ENCODE measurements around the gene ERICH2.

The ERICH2 gene

DNA sequence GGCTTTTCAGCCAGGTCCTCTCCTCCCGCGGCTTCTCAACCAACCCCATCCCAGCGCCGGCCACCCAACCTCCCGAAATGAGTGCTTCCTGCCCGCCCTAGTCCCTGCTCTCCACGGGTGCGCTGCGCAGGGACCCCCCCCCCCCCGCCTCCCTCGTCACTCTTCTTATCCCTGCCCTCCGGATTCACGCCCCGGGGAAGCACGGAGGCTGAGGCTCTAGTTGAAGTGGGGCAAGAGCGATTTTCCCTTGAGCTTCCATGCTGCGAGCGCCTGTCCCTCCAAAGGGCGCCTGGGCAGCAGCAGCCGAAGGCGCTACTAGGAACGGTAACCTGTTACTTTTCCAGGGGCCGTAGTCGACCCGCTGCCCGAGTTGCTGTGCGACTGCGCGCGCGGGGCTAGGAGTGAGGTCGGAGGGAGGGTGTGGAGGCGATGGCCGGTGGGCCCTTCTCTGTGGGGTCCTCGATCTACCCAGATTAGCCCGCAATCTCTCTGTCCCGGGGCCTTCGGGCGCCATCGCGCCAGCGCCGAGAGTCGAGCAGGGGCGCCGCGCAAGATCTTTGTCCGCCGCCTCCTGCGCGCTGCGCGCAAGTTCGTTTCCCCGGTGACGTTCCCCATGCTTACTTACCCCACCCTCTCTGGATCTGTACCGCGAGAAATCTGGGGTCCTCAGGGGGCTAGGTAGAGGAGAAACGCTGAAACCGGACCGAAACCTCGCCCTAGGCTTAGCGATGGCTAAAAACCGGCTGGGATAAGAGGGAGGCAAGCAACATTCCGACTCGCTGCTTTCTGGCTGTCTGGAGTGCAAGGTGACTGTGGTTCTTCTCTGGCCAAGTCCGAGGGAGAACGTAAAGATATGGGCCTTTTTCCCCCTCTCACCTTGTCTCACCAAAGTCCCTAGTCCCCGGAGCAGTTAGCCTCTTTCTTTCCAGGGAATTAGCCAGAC is 47.2 kb downstream of the ERICH2 start:
- Histone ChIP-seq H3K4me1 (ENCODE audit: insufficient read depth, insufficient read length) (peaks cover 4% of the 10 kb centered on the region), H3K4me3 (ENCODE audit: insufficient read length, low read depth) (peak overlapping the region; percentile 83), H3K9ac (ENCODE audit: insufficient read length, low read depth) (peak overlapping the region; percentile 91), H3K27me3 (ENCODE audit: insufficient read depth, insufficient read length) (peaks cover 26% of the 10 kb centered on the region), H3K9me3 (ENCODE audit: insufficient read depth, low read length) (peaks cover 6% of the 10 kb centered on the region; the same call in 1 of the 2 replicates), H3K36me3 (ENCODE audit: insufficient read depth, insufficient read length, low read length) (peaks cover 29% of the 10 kb centered on the region)
- no peak for DNase-seq (ENCODE audit: low read depth, low spot score)
- TF ChIP-seq SUZ12 (IDR thresholded peaks at IDR 0.05; ENCODE audit: extremely low read depth, insufficient read depth, insufficient read length) (no peak), ZNF274 (IDR thresholded peaks at IDR 0.05; ENCODE audit: low read depth, low read length) (no peak), YY1 (IDR thresholded peaks at IDR 0.05; ENCODE audit: insufficient read depth, insufficient read length) (no peak)

DNA sequence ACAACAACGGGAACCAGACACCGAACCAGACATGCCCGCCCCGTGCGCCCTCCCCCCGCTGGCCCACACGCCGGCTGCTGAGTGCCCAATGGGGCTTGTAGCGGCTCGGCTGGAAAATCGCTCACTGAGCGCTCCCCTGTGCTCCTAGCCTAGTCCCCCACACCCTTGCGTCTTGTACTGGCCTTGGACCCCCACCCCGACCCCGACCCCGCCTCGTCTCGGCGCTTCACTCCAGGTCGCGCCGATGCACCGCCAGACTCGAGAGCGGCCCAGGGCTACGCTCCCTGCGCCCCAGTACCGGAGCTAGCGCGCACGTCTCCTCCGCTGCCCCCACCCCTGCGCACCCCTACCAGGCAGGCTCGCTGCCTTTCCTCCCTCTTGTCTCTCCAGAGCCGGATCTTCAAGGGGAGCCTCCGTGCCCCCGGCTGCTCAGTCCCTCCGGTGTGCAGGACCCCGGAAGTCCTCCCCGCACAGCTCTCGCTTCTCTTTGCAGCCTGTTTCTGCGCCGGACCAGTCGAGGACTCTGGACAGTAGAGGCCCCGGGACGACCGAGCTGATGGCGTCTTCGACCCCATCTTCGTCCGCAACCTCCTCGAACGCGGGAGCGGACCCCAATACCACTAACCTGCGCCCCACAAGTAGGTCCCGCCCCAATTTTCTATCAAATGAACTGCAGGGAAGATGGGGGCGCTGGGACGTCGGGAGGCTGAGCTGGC is 48.0 kb downstream of the ERICH2 start:
- H3K9ac ChIP-seq (ENCODE audit: insufficient read length, low read depth), result peak overlapping the region; percentile 91
- TF ChIP-seq SUZ12 (IDR thresholded peaks at IDR 0.05; ENCODE audit: extremely low read depth, insufficient read depth, insufficient read length), result no peak
- no peak for TF ChIP-seq ZNF274 (IDR thresholded peaks at IDR 0.05; ENCODE audit: low read depth, low read length)
- no peak for TF ChIP-seq YY1 (IDR thresholded peaks at IDR 0.05; ENCODE audit: insufficient read depth, insufficient read length)
- peaks cover 8% of the 10 kb centered on the region for H3K4me1 ChIP-seq (ENCODE audit: insufficient read depth, insufficient read length)
- peaks cover 6% of the 10 kb centered on the region; the same call in 1 of the 2 replicates for H3K9me3 ChIP-seq (ENCODE audit: insufficient read depth, low read length)
- H3K36me3 ChIP-seq (ENCODE audit: insufficient read depth, insufficient read length, low read length), result peaks cover 33% of the 10 kb centered on the region
- H3K4me3 ChIP-seq (ENCODE audit: insufficient read length, low read depth), result peak overlapping the region; percentile 83
- peaks cover 29% of the 10 kb centered on the region for H3K27me3 ChIP-seq (ENCODE audit: insufficient read depth, insufficient read length)
- no peak for DNase-seq (ENCODE audit: low read depth, low spot score)

GRCh38 chr2:170818752-170819470 is 48.7 kb downstream of the ERICH2 start:
- Histone ChIP-seq H3K9ac (ENCODE audit: insufficient read length, low read depth) (peak overlapping the region; percentile 90), H3K27me3 (ENCODE audit: insufficient read depth, insufficient read length) (peaks cover 29% of the 10 kb centered on the region), H3K4me3 (ENCODE audit: insufficient read length, low read depth) (peak overlapping the region; percentile 83), H3K9me3 (ENCODE audit: insufficient read depth, low read length) (peaks cover 6% of the 10 kb centered on the region; the same call in 1 of the 2 replicates), H3K4me1 (ENCODE audit: insufficient read depth, insufficient read length) (peaks cover 8% of the 10 kb centered on the region), H3K36me3 (ENCODE audit: insufficient read depth, insufficient read length, low read length) (peaks cover 35% of the 10 kb centered on the region)
- no peak for TF ChIP-seq YY1 (IDR thresholded peaks at IDR 0.05; ENCODE audit: insufficient read depth, insufficient read length)
- no peak for TF ChIP-seq SUZ12 (IDR thresholded peaks at IDR 0.05; ENCODE audit: extremely low read depth, insufficient read depth, insufficient read length)
- TF ChIP-seq ZNF274 (IDR thresholded peaks at IDR 0.05; ENCODE audit: low read depth, low read length), result no peak
- DNase-seq (ENCODE audit: low read depth, low spot score), result no peak

DNA sequence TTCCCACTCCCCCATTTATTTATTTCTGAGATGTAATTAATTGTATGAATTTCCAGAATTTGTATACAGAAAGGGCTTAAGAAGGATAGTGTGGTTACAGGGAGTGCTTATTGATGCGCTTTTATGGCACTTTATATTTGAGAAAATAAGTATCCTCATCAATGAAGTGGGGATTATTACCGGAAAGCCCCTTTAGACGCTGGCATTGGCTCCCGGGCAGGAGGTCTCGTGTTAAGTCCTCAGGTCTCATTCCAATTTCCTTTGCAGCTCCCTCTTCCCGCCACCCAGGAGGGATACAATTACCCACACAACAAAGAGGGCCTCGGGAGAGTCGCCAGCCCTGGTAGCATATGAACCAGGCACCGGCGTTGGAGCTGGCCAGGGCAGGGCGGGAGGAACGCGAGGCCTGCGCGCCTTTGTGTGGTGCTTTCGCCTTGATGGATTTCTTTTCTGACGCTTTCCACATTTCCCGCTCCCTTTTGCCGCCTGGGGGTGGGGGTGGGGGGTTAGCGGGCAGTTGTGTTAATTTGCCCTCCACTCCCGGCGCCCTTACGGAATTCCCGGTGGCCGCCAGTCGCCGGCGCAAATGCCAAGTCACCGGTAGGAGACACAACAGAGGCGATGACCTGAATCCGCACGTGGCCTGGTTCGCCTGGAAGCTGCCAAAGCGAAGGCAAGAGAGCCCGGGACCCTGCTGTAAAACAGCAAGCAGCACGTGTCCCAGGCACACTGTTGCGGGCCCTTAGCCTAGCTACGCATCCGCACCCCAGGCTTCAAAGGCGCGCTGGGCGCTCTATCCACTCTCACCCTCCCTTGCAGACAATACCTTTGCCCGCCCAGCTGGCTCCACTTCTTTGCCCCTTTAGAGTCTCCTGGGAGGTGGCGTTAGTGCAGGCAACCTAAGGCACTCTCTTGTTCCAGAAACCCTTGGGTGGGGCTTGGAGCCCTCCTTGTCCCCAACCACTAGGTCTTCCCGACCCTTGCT is 49.8 kb downstream of the ERICH2 start:
- Histone ChIP-seq H3K27me3 (ENCODE audit: insufficient read depth, insufficient read length) (peaks cover 29% of the 10 kb centered on the region), H3K36me3 (ENCODE audit: insufficient read depth, insufficient read length, low read length) (peaks cover 44% of the 10 kb centered on the region), H3K4me1 (ENCODE audit: insufficient read depth, insufficient read length) (peaks cover 8% of the 10 kb centered on the region), H3K9ac (ENCODE audit: insufficient read length, low read depth) (no peak overlapping the region), H3K9me3 (ENCODE audit: insufficient read depth, low read length) (peaks cover 1% of the 10 kb centered on the region; the same call in 1 of the 2 replicates), H3K4me3 (ENCODE audit: insufficient read length, low read depth) (no peak overlapping the region)
- TF ChIP-seq SUZ12 (IDR thresholded peaks at IDR 0.05; ENCODE audit: extremely low read depth, insufficient read depth, insufficient read length) (no peak), ZNF274 (IDR thresholded peaks at IDR 0.05; ENCODE audit: low read depth, low read length) (no peak), YY1 (IDR thresholded peaks at IDR 0.05; ENCODE audit: insufficient read depth, insufficient read length) (no peak)
- DNase-seq (ENCODE audit: low read depth, low spot score), result no peak

DNA sequence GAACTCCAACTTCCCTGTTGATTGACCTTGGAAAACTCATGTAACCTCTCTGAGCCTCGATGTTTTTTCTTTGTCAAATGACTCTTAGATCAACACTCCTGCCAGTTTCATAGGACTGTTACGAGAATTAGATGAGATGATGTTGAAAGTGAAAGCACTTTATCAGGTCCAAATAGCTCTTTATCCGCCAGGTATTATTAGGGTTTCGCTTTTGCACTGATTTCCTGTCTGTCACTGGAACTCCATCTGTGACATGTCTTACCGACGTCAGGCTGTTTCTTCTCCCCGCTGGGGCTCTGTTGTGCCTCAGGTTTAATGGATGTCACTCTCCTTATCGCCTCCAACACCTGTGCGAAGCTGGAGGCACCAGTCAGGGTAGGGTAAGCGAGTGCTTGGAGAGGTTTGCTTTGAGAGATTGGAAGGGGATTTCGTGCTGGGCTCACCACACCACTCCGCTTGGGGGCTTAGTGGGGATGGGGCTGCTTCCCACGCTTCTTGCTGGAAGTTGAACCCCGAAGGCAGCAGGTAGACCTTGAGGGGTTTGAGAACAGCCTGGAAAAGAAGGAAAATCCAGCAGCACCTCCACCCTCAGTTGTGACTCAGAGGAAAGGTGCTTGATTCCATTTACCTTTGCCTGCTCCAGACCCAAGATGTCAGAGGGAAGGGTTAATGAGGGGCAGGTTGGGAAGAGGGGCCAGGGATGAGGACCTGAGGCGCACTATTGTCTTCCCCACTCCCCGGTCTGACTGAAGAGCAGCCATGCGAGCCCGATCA is 50.8 kb downstream of the ERICH2 start:
- Histone ChIP-seq H3K4me1 (ENCODE audit: insufficient read depth, insufficient read length) (peaks cover 8% of the 10 kb centered on the region), H3K36me3 (ENCODE audit: insufficient read depth, insufficient read length, low read length) (peaks cover 53% of the 10 kb centered on the region), H3K27me3 (ENCODE audit: insufficient read depth, insufficient read length) (peaks cover 29% of the 10 kb centered on the region), H3K9ac (ENCODE audit: insufficient read length, low read depth) (no peak overlapping the region), H3K9me3 (ENCODE audit: insufficient read depth, low read length) (no peaks in the 10 kb centered on the region), H3K4me3 (ENCODE audit: insufficient read length, low read depth) (no peak overlapping the region)
- DNase-seq (ENCODE audit: low read depth, low spot score), result no peak
- no peak for TF ChIP-seq ZNF274 (IDR thresholded peaks at IDR 0.05; ENCODE audit: low read depth, low read length)
- no peak for TF ChIP-seq SUZ12 (IDR thresholded peaks at IDR 0.05; ENCODE audit: extremely low read depth, insufficient read depth, insufficient read length)
- TF ChIP-seq YY1 (IDR thresholded peaks at IDR 0.05; ENCODE audit: insufficient read depth, insufficient read length), result no peak
